K562 (cell line): ENCODE measurements around the gene SLC12A6. TPM values are rescaled to one million over a fixed set of nuclear protein-coding genes. Genes with fewer than 3 reads are reported as not detected.

ENCODE experiments used
- ATAC-seq: fragments of 200-7000 bp; cut with Tn5 transposase; 3 replicates; pipeline ENCODE4 v1.9.1; 2020; ENCODE audit warnings: moderate library complexity
- BruUV-seq: library from RNA; stranded (reverse); fragments of 400-500 nt; replicated peaks from 2 replicates; lab custom pipeline; 2021; lab: Mats Ljungman, UMichigan
- CTCF ChIA-PET: fragments of 300-600 bp; formaldehyde crosslinking; extraction: SDS; loops from one replicate; lab custom pipeline; 2021; ENCODE audit warnings: low intra/inter-chr PET ratio; lab: Yijun Ruan, JAX
- POLR2A ChIA-PET: fragments of 300-600, 350-650 bp; sonication (Branson Sonifier 250); formaldehyde crosslinking; extraction: SDS; loops from one replicate; lab custom pipeline; 2021; ENCODE audit warnings: antibody characterized with exemption, inconsistent platforms; lab: Yijun Ruan, JAX
- DNase-seq, 4 experiments: peaks; one replicate each; pipeline versions ENCODE4 v3.0.0 to v3.0.0-alpha.2; 2011 to 2018; ENCODE audit warnings: low spot score in 3 of 4, mixed read lengths in 3 of 4; ENCODE audit errors: extremely low read depth in 1 of 4
- FAIRE-seq: peaks from 2 replicates; lab custom pipeline; 2011; peaks lifted over from hg19 to GRCh38; lab: Jason Lieb, UNC
- H2AFZ ChIP-seq: 2 replicates; pipeline ENCODE4 v1.6.0; 2011; ENCODE audit warnings: low read depth, low read length, control low read depth, inconsistent platforms
- H3K27ac ChIP-seq: fragments of 200-600 bp; 3 replicates; pipeline ENCODE4 v1.8.0; 2011; ENCODE audit warnings: low read depth, mild to moderate bottlenecking, control low read depth, inconsistent platforms, low read length, moderate library complexity, mixed read lengths; ENCODE audit errors: extremely low read depth
- H3K27me3 ChIP-seq, 2 experiments: fragments of 300-600 bp in 1 of 2; 2 replicates in 1 of 2; 3 replicates in 1 of 2; pipeline versions ENCODE4 v1.6.0 to v1.8.0; 2011; ENCODE audit warnings: inconsistent platforms in 2 of 2, low read length in 2 of 2, mild to moderate bottlenecking in 1 of 2, mixed read lengths in 1 of 2, moderate library complexity in 1 of 2; ENCODE audit not compliant: control insufficient read depth in 2 of 2, insufficient read depth in 2 of 2
- H3K36me3 ChIP-seq: fragments of 300-600 bp; 3 replicates; pipeline ENCODE4 v1.8.0; 2011; ENCODE audit warnings: mild to moderate bottlenecking, low read length, inconsistent platforms; ENCODE audit not compliant: control insufficient read depth, insufficient read depth
- H3K4me1 ChIP-seq, 2 experiments: fragments of 200-600 bp in 1 of 2; replicated peaks in 1 of 2; 2 replicates in 1 of 2; 3 replicates in 1 of 2; pipeline versions ENCODE4 v1.5.1 to v1.8.0; 2011; ENCODE audit warnings: inconsistent platforms in 2 of 2, low read length in 2 of 2, mild to moderate bottlenecking in 1 of 2, mixed read lengths in 1 of 2, moderate library complexity in 1 of 2; ENCODE audit not compliant: control insufficient read depth in 2 of 2, insufficient read depth in 2 of 2
- H3K4me2 ChIP-seq: 2 replicates; pipeline ENCODE4 v1.6.1; 2011; ENCODE audit warnings: low read length, control low read depth, inconsistent platforms, mixed read lengths; ENCODE audit not compliant: insufficient read depth
- H3K4me3 ChIP-seq: fragments of 200-600 bp; sonication (generic), shearing (Covaris generic); 2 replicates; pipeline ENCODE4 v1.5.1; 2016; ENCODE audit warnings: control low read depth, inconsistent platforms
- H3K79me2 ChIP-seq: fragments of 200-600 bp; 3 replicates; pipeline ENCODE4 v1.8.0; 2011; ENCODE audit warnings: low read length, inconsistent platforms; ENCODE audit not compliant: control insufficient read depth, insufficient read depth
- H3K9ac ChIP-seq, 2 experiments: 2 replicates each; pipeline versions ENCODE4 v1.6.0 to v1.6.1; 2011; ENCODE audit warnings: low read depth in 2 of 2, low read length in 2 of 2, control low read depth in 1 of 2, inconsistent platforms in 1 of 2, mild to moderate bottlenecking in 1 of 2, mixed read lengths in 1 of 2; ENCODE audit not compliant: insufficient read depth in 1 of 2
- H3K9me1 ChIP-seq: one replicate; pipeline ENCODE4 v1.6.0; 2011; ENCODE audit warnings: inconsistent platforms, mild to moderate bottlenecking, low read length, moderate library complexity; ENCODE audit not compliant: control insufficient read depth, insufficient read depth
- H3K9me3 ChIP-seq: replicated peaks from 2 replicates; pipeline ENCODE4 v1.5.1; 2011; ENCODE audit warnings: low read depth, low read length, inconsistent platforms; ENCODE audit not compliant: control insufficient read depth, insufficient read depth
- H4K20me1 ChIP-seq: replicated peaks from 2 replicates; pipeline ENCODE4 v1.6.1; 2011; ENCODE audit warnings: low read length, inconsistent platforms, mixed read lengths; ENCODE audit not compliant: control insufficient read depth, insufficient read depth
- CBX8 ChIP-seq: fragments of 200-600 bp; sonication (generic); IDR thresholded peaks from 2 replicates; pipeline ENCODE4 v1.6.1; 2012; ENCODE audit warnings: borderline replicate concordance, mixed run types, low read depth, mild to moderate bottlenecking, moderate library complexity, mixed read lengths, low read length, control low read depth, inconsistent platforms; ENCODE audit not compliant: poor library complexity, severe bottlenecking; ENCODE audit errors: extremely low read depth
- CEBPG ChIP-seq, 3 experiments: fragments of 200-800 bp in 1 of 3; sonication (Bioruptor generic) in 1 of 3; sonication (generic) in 1 of 3; formaldehyde crosslinking in 1 of 3; IDR thresholded peaks in 2 of 3; conservative IDR thresholded peaks in 1 of 3; 2 replicates each; pipeline versions ENCODE4 v1.6.1 to v1.8.0; 2016 to 2022; ENCODE audit warnings: missing compliant biosample characterization in 2 of 3, missing genetic modification characterization in 2 of 3, mild to moderate bottlenecking in 1 of 3, missing genetic modification reagents in 1 of 3
- EGR1 ChIP-seq: fragments of 450-650 bp; conservative IDR thresholded peaks from 2 replicates; pipeline ENCODE4 v1.6.1; 2017; ENCODE audit warnings: mild to moderate bottlenecking
- HDAC6 ChIP-seq: IDR thresholded peaks from 2 replicates; pipeline ENCODE4 v1.6.1; 2012; ENCODE audit warnings: low read depth, mild to moderate bottlenecking, control low read depth, inconsistent platforms, low read length, moderate library complexity
- MTA3 ChIP-seq: fragments of 450-650 bp; formaldehyde crosslinking; IDR thresholded peaks from 2 replicates; pipeline ENCODE4 v1.6.1; 2017; ENCODE audit warnings: mild to moderate bottlenecking, borderline replicate concordance
- MYC ChIP-seq, 2 experiments: fragments of 250-450 bp in 1 of 2; sonication (Bioruptor Pico) in 1 of 2; IDR thresholded peaks; 2 replicates each; pipeline versions ENCODE4 v1.5.1 to v1.6.1; 2012 to 2021; ENCODE audit warnings: low read depth in 2 of 2, borderline replicate concordance in 1 of 2, improper control_type of control experiment in 1 of 2, low read length in 1 of 2, mild to moderate bottlenecking in 1 of 2, moderate library complexity in 1 of 2
- NFE2L1 ChIP-seq: fragments of 450-650 bp; IDR thresholded peaks from 2 replicates; pipeline ENCODE4 v1.6.1; 2016; ENCODE audit warnings: missing genetic modification characterization, low read depth, mild to moderate bottlenecking, missing compliant biosample characterization, moderate library complexity, borderline replicate concordance
- NUFIP1 ChIP-seq: fragments of 450-650 bp; IDR thresholded peaks from 2 replicates; pipeline ENCODE4 v1.6.1; 2018; ENCODE audit not compliant: partially characterized antibody
- SMARCA4 ChIP-seq: fragments of 450-650 bp; IDR thresholded peaks from 2 replicates; pipeline ENCODE4 v1.6.1; 2016
- STAG1 ChIP-seq: sonication (generic); formaldehyde crosslinking; IDR thresholded peaks from 2 replicates; pipeline ENCODE4 v1.5.0; 2020; ENCODE audit warnings: missing genetic modification reagents, borderline replicate concordance
- TBP ChIP-seq: optimal IDR thresholded peaks from 2 replicates; pipeline ENCODE3; 2011; ENCODE audit warnings: low read depth, low read length, improper control_type of control experiment
- TSC22D4 ChIP-seq: fragments of 450-650 bp; IDR thresholded peaks from 2 replicates; pipeline ENCODE4 v1.6.1; 2016; ENCODE audit warnings: missing genetic modification characterization, missing biosample characterization, control low read depth
- XRCC4 ChIP-seq: IDR thresholded peaks from one replicate; pipeline ENCODE4 v1.6.1; 2011; ENCODE audit not compliant: insufficient read depth, insufficient read length; ENCODE audit errors: extremely low read depth
- WGBS: fragments of 100-300 bp; shearing (Covaris generic); methylation state at CpG from one replicate; pipeline ENCODE4 v1.1.6; 2016; ENCODE audit warnings: low coverage, mixed read lengths; ENCODE audit not compliant: insufficient coverage; ENCODE audit errors: missing lambda C conversion rate; 5-methylcytosine and 5-hydroxymethylcytosine counted together
- in situ Hi-C: fragments of 300-500 bp; cut with MboI; formaldehyde crosslinking; loops from 4 replicates; pipeline ENCODE4 v1.15.0; 2018; ENCODE audit warnings: inconsistent platforms, mixed read lengths
- intact Hi-C: fragments of 100-400 bp; cut with micrococcal nuclease; formaldehyde crosslinking; loops from 2 replicates; pipeline ENCODE4 v1.14.2; 2022
- polyA plus RNA-seq, 8 experiments: library from polyadenylated mRNA; depleted of rRNA in 4 of 8; stranded (reverse) in 5 of 8; unstranded in 3 of 8; fragments of >200 nt; fragmentation: Nextera tagmentation in 2 of 8; fragmentation: Illumina TruSeq in 1 of 8; extraction: Ambion mirVana in 2 of 8; extraction: Trizol in 1 of 8; gene quantifications; 2 replicates each; pipeline versions ENCODE4 v1.2.1 to v1.2.3, GENCODE V29; 2011 to 2014; ENCODE audit warnings: inconsistent platforms in 1 of 8, missing spikeins in 1 of 8
- total RNA-seq, 7 experiments: library from RNA; depleted of rRNA in 6 of 7; stranded (reverse); fragments of >200 nt in 6 of 7; fragmentation: Illumina TruSeq in 2 of 7; extraction: Trizol in 2 of 7; gene quantifications; 2 replicates each; pipeline versions ENCODE4 v1.2.1 to v1.2.3, GENCODE V29; 2011 to 2021; ENCODE audit warnings: low replicate concordance in 1 of 7
- TF ChIP-seq, protein P1 (sequence below): fragments of 250-450 bp; sonication (Bioruptor Pico); IDR thresholded peaks from 2 replicates; pipeline ENCODE4 v1.8.0; 2022; ENCODE audit warnings: moderate library complexity, mild to moderate bottlenecking, inconsistent platforms

Gene SLC12A6
- total and polyA plus RNA-seq, 9 of the 15 experiments (the other 6 are each of a cell fraction or from before 2014, with no cell fraction given): 1.4 to 16.4 (median 6.7) TPM

DNA sequence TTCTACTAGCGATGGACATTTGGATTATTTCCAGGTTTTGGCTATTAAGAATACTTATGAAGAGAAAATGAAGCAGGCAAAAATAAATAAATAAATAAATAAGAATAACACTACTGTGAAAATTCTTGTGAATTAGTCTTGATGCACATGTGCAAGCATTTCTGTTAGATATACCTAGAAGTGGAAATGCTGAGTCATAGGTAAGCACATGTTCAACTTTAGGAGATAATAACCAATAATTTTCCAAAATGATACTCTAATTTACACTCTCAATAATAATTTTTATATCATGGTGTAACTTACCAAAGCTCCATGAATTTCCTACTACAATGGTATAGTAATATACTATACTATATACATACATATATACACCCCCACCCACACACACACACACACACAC lies 89.4 kb downstream of the SLC12A6 start (continued):
- peak; percentile 86 for TF ChIP-seq NFE2L1 (tag)
- no peak for TF ChIP-seq CBX8
- TF ChIP-seq MTA3: no peak
- TF ChIP-seq SMARCA4: peak; percentile 40; the same call in 1 of the 2 replicates
- peak; percentile 35; the same call in 1 of the 2 replicates for TF ChIP-seq EGR1
- TF ChIP-seq HDAC6: no peak
- peak; percentile 75 for TF ChIP-seq MYC (IDR thresholded peaks at IDR 0.05; ENCODE audit: low read depth, low read length)
- no peak for TF ChIP-seq MYC (CRISPR knock-in tag; IDR thresholded peaks at IDR 0.05; ENCODE audit: borderline replicate concordance, low read depth)
- TF ChIP-seq, all 486 proteins: peak for 25

DNA sequence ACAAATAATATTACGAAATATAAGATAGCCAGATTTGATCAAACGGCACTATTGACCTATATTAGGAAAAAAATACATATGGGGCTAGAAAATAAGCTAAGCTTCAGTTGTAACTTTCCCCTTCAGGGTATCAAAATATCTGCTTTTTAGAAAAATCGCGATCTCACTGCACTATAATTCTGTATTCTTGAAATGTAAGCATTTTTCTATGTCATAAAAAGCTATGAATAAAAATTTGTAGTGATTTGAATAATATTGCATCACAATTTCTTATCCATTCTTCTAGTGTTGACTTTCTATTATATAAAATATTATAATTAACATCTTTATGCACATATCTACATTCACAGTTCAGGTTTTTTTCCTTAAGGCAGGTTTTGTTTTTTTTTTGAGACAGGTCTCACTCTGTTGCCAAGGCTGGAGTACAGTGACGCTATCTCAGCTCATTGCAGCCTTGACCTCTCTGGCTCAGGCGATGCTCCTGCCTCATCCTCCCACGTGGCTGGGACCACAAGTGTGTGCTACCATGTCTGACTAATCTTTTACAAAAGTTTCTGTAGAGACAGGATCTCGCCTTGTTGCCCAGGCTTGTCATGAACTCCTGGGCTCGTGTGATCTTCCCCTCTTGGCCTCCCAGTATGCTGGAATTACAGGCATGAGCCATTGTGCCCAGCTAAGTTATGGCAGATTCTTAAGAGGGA lies 91.2 kb downstream of the SLC12A6 start:
- Histone ChIP-seq H3K9me1 (no peaks in the 10 kb centered on the region), H3K9ac (no peak overlapping the region), H2AFZ (no peak overlapping the region), H3K9me3 (no peaks in the 10 kb centered on the region), H3K4me1 (peaks cover 0 to 3% of the 10 kb centered on the region in 2 experiments; a peak in 1 of 5 replicates), H3K27ac (no peak overlapping the region), H3K27me3 (no peaks in the 10 kb centered on the region), H3K4me2 (no peak overlapping the region), H3K36me3 (no peaks in the 10 kb centered on the region; the same call in 2 of the 3 replicates), H3K4me3 (no peak overlapping the region), H4K20me1 (no peaks in the 10 kb centered on the region), H3K79me2 (no peaks in the 10 kb centered on the region)
- DNase-seq (no peak), FAIRE-seq (no peak), ATAC-seq (no peak)
- in situ Hi-C loops (no loop called here), intact Hi-C loops (no loop called here)
- CTCF ChIA-PET: no interaction called here
- 63% methylated on average over 9 of the region's 9 CpGs for WGBS
- POLR2A ChIA-PET: interaction anchor here (0.9 kb wide), 2 partner anchors 12 to 13 kb away, joined by 3 read pairs; no protein-coding TSS in a partner anchor
- no TSS peak for BruUV-seq
- TF ChIP-seq TSC22D4 (tag): no peak
- no peak for TF ChIP-seq CEBPG (CRISPR knock-in tag; IDR thresholded peaks at IDR 0.05)
- peak in 1 of 2 experiments; percentile 57; a peak in 2 of 4 replicates for TF ChIP-seq CEBPG (tag; conservative IDR thresholded peaks at IDR 0.05 in 1 of 2, IDR thresholded peaks at IDR 0.05 in 1 of 2)
- TF ChIP-seq, protein P1, sequence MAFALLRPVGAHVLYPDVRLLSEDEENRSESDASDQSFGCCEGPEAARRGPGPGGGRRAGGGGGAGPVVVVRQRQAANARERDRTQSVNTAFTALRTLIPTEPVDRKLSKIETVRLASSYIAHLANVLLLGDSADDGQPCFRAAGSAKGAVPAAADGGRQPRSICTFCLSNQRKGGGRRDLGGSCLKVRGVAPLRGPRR: no peak
- TF ChIP-seq XRCC4: no peak
- no peak for TF ChIP-seq STAG1 (CRISPR knock-in tag)
- TF ChIP-seq TBP: no peak
- no peak for TF ChIP-seq NUFIP1
